Astrocyte of the cerebellum (primary cell): ENCODE results near the gene TBX6.

Experiments used
- DNase-seq: peaks from one replicate; pipeline ENCODE4 v3.0.0-alpha.2; 2011; ENCODE audit warnings: low read depth
- H3K4me3 ChIP-seq: 2 replicates; pipeline ENCODE4 v1.5.1; 2011; ENCODE audit warnings: mild to moderate bottlenecking, low read depth, low read length, moderate library complexity
- CTCF ChIP-seq: IDR thresholded peaks from 2 replicates; pipeline ENCODE4 v1.5.1; 2012; ENCODE audit warnings: low read length, low read depth, moderate library complexity, mild to moderate bottlenecking; ENCODE audit errors: missing control alignments
- in situ Hi-C: cut with HindIII; loops from 2 replicates; pipeline ENCODE4 v1.10.0; 2017; ENCODE audit warnings: low sequenced_read_pairs

The TBX6 gene

GRCh38 chr16:30108059-30108850 lies 16.5 kb upstream of the TBX6 start:
- no peak overlapping the region for H3K4me3 ChIP-seq
- DNase-seq, result no peak
- in situ Hi-C loops, result no loop called here
- TF ChIP-seq CTCF, result no peak

DNA sequence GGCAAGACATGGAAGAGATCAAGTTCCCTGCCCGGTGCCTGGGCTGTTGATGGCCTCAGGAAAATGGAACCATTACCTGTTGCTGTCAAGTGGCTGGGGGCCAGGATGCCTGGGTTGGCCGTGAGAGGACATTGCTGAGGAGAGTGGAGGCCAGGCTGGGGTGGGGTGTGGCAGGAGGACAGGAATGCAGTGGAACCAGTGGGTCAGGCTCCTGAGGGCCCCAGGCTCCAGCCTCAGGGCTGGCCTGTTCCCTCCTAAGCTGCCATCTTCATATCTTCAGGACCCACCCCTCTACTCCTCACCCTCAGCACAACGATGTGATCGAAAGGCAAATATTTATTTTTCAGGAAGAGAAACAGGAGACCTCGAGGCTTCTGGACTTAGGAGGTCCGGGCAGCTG lies 12.8 kb upstream of the TBX6 start:
- TF ChIP-seq CTCF, result no peak
- no peak for DNase-seq
- in situ Hi-C loops, result no loop called here
- H3K4me3 ChIP-seq, result no peak overlapping the region

DNA sequence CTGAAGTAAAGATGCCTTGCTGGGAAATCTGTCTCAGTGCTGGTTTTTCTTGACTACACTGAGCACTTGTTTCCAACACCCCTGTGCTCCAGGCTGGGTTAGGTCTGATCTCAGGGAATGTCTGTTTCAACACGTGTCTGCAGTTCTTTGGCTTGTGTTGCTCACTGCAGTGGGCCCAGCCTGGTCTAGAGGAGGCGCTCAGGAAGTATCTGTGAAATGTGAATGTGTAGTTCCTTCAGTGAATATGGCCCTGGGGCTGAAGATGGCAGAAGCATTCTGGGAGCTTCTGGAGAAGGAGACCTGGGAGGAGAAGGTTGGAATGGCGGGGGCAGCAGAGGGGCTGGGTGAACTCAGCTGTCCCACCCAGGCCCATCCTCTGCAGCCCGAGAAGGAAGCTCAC lies 12.4 kb upstream of the TBX6 start:
- H3K4me3 ChIP-seq, result no peak overlapping the region
- in situ Hi-C loops, result no loop called here
- TF ChIP-seq CTCF, result no peak
- no peak for DNase-seq

DNA sequence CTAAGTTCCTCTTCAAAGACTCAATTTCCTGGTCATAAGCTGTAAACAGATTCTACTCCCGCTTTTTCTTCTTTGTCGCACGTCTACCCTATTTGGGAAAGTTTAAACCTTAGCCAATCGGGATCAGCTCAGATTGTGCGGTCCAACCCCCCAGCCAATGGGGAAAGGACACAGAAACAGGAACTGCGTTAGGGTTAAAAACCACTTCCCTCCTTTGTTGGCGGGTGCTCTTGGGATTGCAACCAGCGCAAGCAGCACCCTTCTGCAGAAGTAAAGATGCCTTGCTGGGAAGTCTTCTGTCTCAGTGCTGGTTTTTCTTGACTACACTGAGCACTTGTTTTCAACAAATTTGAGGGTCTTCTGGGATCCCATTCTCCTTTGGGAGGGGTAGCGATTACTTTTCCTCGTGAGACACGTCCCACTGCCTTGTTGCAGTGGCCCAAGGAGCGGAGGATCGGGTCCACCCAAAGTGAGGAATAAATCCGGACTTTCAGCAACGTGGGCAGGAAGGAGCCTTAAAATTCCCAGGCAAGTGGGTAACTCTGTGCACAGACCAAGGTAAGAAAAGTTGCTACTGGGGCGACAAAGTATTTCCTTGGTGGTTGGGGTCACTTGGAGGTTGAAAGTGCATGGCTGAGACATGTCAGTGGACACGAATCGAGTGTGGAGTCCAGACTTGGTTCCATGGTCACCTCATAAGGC lies 5.3 kb upstream of the TBX6 start:
- in situ Hi-C loops, result no loop called here
- no peak for DNase-seq
- peak overlapping the region; percentile 69 for H3K4me3 ChIP-seq
- no peak for TF ChIP-seq CTCF

GRCh38 chr16:30096105-30096861 lies 4.6 kb upstream of the TBX6 start, which contains the start of gene YPEL3:
Gene YPEL3, minus strand, starts transcription at chr16:30096213. Its CDS starts 731 bp downstream, at chr16:30095482.
- in situ Hi-C loops, result no loop called here
- DNase-seq, result peak; percentile 51
- H3K4me3 ChIP-seq, result peak within 1 kb of the TSS; percentile 69

More at GRCh38 chr16:30096105-30096861, 4.6 kb upstream of the TBX6 start, which contains the start of gene YPEL3:
- TF ChIP-seq CTCF, result no peak
